Thyroid gland (tissue), 4 donors: ENCODE measurements around the gene DRAXIN. TPM values are rescaled to one million over a fixed set of nuclear protein-coding genes. Genes with fewer than 3 reads are reported as not detected.
A peak's percentile ranks its signal among the peaks of the same experiment; 100 is the strongest.

Source experiments
- DNase-seq, 2 donors: peaks; one replicate each; pipeline ENCODE4 v3.0.0-alpha.2; 2019
- H3K27ac ChIP-seq, 3 donors: fragments of 200-600 bp; sonication (generic); 1 replicate in 2 of 3; 2 replicates in 1 of 3; pipeline ENCODE4 v1.5.1; 2016 to 2019; ENCODE audit warnings: mild to moderate bottlenecking in 1 of 3, moderate library complexity in 1 of 3
- H3K27me3 ChIP-seq: fragments of 200-600 bp; sonication (generic); one replicate; pipeline ENCODE4 v1.5.1; 2019
- H3K36me3 ChIP-seq, 2 donors: fragments of 200-600 bp; sonication (generic); one replicate each; pipeline ENCODE4 v1.5.1; 2016 to 2019
- H3K4me1 ChIP-seq, 2 donors: fragments of 200-600 bp; sonication (generic); one replicate each; pipeline ENCODE4 v1.5.1; 2017 to 2019
- H3K4me3 ChIP-seq, 3 donors: fragments of 200-600 bp; sonication (generic); replicated peaks in 1 of 3; 1 replicate in 2 of 3; 2 replicates in 1 of 3; pipeline ENCODE4 v1.5.1; 2016; ENCODE audit warnings: mild to moderate bottlenecking in 1 of 3
- H3K9me3 ChIP-seq: fragments of 200-600 bp; sonication (generic); one replicate; pipeline ENCODE4 v1.5.1; 2017
- POLR2A ChIP-seq, 2 donors: fragments of 450-650 bp; IDR thresholded peaks; one replicate each; pipeline ENCODE4 v1.6.1; 2017; ENCODE audit warnings: antibody characterized with exemption in 2 of 2, mild to moderate bottlenecking in 2 of 2, moderate library complexity in 1 of 2
- WGBS, 2 donors: methylation state at CpG; one replicate each; pipeline ENCODE4 v1.1.5; 2017; 5-methylcytosine and 5-hydroxymethylcytosine counted together
- intact Hi-C: fragments of 100-400 bp; cut with DNase I; formaldehyde crosslinking; loops from one replicate; pipeline ENCODE4 v1.15.1; 2023
- total RNA-seq, 4 donors: library from RNA; depleted of rRNA; stranded (reverse); fragments of >200 nt; gene quantifications; one replicate each; pipeline ENCODE4 v1.2.3, GENCODE V29; 2016
- TF ChIP-seq, protein P1 (sequence below), 6 experiments: fragments of 200-600 bp in 3 of 6; fragments of 450-650 bp in 3 of 6; sonication (generic) in 3 of 6; IDR thresholded peaks; one replicate each; pipeline ENCODE4 v1.5.1; 2016 to 2019; ENCODE audit warnings: antibody characterized with exemption in 6 of 6, mild to moderate bottlenecking in 2 of 6, inconsistent platforms in 1 of 6, moderate library complexity in 1 of 6

Gene DRAXIN
- total RNA-seq, 4 donors from 2014 or later: not detected

DNA sequence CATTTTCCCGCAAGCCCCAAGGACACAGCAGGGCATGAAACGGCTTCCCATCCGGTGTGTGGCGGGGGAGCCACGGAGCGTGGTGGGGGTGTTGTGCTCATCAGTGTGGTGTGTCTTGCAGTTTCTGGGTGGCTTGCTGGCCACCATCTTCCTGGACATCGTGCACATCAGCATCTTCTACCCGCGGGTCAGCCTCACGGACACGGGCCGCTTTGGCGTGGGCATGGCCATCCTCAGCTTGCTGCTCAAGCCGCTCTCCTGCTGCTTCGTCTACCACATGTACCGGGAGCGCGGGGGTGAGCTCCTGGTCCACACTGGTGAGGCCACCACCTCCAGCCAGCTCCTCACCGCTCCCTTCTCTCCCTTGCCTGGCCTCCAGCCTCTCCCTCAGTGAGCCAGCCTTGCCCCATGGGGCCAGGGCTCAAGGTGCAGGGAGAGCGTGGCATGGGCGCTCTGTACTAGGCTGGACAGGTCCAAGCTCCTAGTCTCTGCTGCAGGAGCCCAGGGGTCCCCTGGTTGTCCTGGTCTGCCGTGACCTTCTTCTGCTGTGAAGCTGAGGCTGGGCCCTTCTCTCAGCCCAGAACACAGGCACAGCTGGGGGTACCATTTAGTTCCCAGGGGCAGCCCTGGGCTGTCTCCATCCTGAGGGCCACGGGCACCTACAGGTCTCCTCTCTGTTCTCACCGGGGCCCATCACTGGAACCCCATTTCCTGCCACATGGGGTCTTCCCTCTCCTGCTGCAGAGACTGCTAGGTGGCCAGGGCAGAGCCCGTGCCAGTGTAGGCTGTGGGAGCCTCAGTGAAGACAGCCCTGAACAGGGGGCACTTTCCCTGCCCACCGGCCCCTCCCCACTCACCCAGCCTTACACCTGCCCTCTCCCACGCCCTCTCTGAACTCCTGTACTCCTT is 57.0 kb downstream of the DRAXIN start:
- TF ChIP-seq, protein P1, sequence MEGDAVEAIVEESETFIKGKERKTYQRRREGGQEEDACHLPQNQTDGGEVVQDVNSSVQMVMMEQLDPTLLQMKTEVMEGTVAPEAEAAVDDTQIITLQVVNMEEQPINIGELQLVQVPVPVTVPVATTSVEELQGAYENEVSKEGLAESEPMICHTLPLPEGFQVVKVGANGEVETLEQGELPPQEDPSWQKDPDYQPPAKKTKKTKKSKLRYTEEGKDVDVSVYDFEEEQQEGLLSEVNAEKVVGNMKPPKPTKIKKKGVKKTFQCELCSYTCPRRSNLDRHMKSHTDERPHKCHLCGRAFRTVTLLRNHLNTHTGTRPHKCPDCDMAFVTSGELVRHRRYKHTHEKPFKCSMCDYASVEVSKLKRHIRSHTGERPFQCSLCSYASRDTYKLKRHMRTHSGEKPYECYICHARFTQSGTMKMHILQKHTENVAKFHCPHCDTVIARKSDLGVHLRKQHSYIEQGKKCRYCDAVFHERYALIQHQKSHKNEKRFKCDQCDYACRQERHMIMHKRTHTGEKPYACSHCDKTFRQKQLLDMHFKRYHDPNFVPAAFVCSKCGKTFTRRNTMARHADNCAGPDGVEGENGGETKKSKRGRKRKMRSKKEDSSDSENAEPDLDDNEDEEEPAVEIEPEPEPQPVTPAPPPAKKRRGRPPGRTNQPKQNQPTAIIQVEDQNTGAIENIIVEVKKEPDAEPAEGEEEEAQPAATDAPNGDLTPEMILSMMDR (IDR thresholded peaks at IDR 0.05): no peak
- no peak for TF ChIP-seq POLR2A (IDR thresholded peaks at IDR 0.05)
- H3K4me3 ChIP-seq: no peak overlapping the region
- 91 to 92% methylated on average over 9 to 24 of the region's 27 CpGs for WGBS, 2 donors
- intact Hi-C loops: no loop called here
- peaks cover 8 to 45% of the 10 kb centered on the region in 2 donors for H3K36me3 ChIP-seq
- no peaks in the 10 kb centered on the region for H3K27me3 ChIP-seq
- H3K9me3 ChIP-seq: no peaks in the 10 kb centered on the region
- DNase-seq: no peak
- H3K27ac ChIP-seq: no peak overlapping the region
- no peaks in the 10 kb centered on the region for H3K4me1 ChIP-seq

DNA sequence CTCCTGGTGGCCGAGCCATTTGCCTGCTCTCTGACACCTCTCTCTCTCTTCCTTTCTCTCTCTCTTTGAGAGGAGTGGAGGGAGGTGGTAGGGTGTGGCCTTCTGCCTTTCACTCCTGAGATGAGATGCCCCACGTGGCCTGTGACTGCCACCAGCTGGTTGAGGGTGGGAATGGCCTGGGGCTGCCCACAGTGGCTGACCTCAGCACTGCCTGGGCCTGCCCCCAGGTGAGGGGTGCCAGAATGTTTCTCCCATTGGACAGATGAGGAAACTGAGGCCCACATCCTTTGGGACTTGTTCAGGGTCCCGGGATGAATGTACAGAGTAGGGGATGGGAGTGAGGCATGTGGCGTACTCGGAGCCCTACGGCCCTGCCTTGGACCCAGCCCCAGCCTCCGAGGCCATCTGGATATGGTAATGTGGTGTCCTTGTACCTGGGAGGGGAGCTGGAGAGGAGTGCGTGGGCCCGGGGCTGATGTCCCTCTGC is 57.7 kb downstream of the DRAXIN start:
- Histone ChIP-seq H3K27me3 (no peaks in the 10 kb centered on the region), H3K4me3 (no peak overlapping the region), H3K27ac (no peak overlapping the region), H3K36me3 (peaks cover 8 to 45% of the 10 kb centered on the region in 2 donors), H3K4me1 (no peaks in the 10 kb centered on the region), H3K9me3 (no peaks in the 10 kb centered on the region)
- no peak for DNase-seq
- 84 to 86% methylated on average over 8 to 9 of the region's 9 CpGs for WGBS, 2 donors
- intact Hi-C loops: no loop called here
- TF ChIP-seq, protein P1 (IDR thresholded peaks at IDR 0.05): peak in 2 of 6 experiments; percentile 26 to 33
- TF ChIP-seq POLR2A (IDR thresholded peaks at IDR 0.05): no peak

DNA sequence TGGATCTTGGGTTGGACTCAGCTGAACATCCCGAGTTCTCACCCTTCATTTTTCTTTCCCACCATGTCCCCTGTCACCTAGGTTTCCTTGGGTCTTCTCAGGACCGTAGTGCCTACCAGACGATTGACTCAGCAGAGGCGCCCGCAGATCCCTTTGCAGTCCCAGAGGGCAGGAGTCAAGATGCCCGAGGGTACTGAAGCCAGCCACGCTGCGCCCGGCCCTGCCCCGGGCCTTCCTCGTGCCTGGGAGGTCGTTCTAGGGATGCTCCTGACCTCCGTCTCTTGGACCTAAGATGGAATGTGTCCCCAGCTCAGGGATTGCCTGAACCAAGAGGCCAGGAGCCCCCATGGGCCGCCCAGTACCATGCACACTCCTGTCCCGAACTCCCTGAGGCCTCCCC is 58.5 kb downstream of the DRAXIN start:
- Histone ChIP-seq H3K27me3 (no peaks in the 10 kb centered on the region), H3K4me3 (no peak overlapping the region), H3K36me3 (peaks cover 8 to 45% of the 10 kb centered on the region in 2 donors), H3K27ac (no peak overlapping the region), H3K9me3 (no peaks in the 10 kb centered on the region), H3K4me1 (no peaks in the 10 kb centered on the region)
- no peak for TF ChIP-seq POLR2A (IDR thresholded peaks at IDR 0.05)
- TF ChIP-seq, protein P1 (IDR thresholded peaks at IDR 0.05): no peak
- WGBS, 2 donors: 93 to 95% methylated on average over 15 of the region's 15 CpGs
- no peak for DNase-seq
- intact Hi-C loops: no loop called here

DNA sequence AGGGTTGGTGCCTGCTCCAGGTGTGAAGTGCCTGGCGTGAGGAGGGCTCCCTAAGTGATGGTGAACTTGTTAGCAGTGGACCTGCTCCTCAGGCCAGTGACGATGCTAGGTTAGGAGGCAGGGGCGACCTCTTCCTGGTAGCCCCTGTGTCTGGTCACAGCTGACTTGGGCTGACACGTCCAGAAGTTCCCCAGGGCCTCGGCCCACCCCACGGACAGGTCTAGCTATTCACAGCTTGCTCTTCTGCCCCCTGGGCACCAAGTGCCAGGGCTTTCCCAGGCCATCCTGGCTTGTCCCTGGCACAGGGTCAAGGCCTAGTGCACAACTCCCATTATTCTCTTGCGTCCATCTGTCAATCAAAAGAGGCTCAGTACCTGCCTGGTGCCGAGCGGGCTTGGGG is 59.6 kb downstream of the DRAXIN start:
- Histone ChIP-seq H3K9me3 (no peaks in the 10 kb centered on the region), H3K4me3 (no peak overlapping the region), H3K36me3 (peaks cover 8 to 42% of the 10 kb centered on the region in 2 donors), H3K27me3 (no peaks in the 10 kb centered on the region), H3K4me1 (no peaks in the 10 kb centered on the region), H3K27ac (no peak overlapping the region)
- DNase-seq: no peak
- TF ChIP-seq, protein P1 (IDR thresholded peaks at IDR 0.05): no peak
- TF ChIP-seq POLR2A (IDR thresholded peaks at IDR 0.05): no peak
- intact Hi-C loops: no loop called here
- 85 to 92% methylated on average over 6 to 7 of the region's 9 CpGs for WGBS, 2 donors
